Ovary (tissue), 3 donors: ENCODE results near the gene NRN1L.

Experiments used
- CTCF ChIP-seq, 3 donors: fragments of 450-650 bp in 2 of 3; fragments of 200-600 bp in 1 of 3; IDR thresholded peaks; one replicate each; pipeline versions ENCODE4 v1.5.1 to v1.8.0; 2016 to 2022; ENCODE audit warnings: antibody characterized with exemption in 3 of 3, mild to moderate bottlenecking in 1 of 3
- EP300 ChIP-seq: sonication (generic); formaldehyde crosslinking; IDR thresholded peaks from one replicate; pipeline ENCODE4 v1.6.1; 2017; ENCODE audit warnings: antibody characterized with exemption
- POLR2A ChIP-seq: fragments of 450-650 bp; IDR thresholded peaks from one replicate; pipeline ENCODE4 v1.6.1; 2017; ENCODE audit warnings: antibody characterized with exemption, mild to moderate bottlenecking, moderate library complexity
- donor health status: DM: no; HTN: no; CAD: no.

GRCh38 chr16:67846063-67846319, 38.7 kb upstream of the NRN1L start:
- TF ChIP-seq CTCF (IDR thresholded peaks at IDR 0.05): no peak
- no peak for TF ChIP-seq POLR2A
- no peak for TF ChIP-seq EP300
